K562 treated with DMSO at 1 percent for 12 hours (cell line): ENCODE measurements around the gene FAM53B. TPM values are rescaled to one million over a fixed set of nuclear protein-coding genes. Genes with fewer than 3 reads are reported as not detected.

ENCODE experiments used
- total RNA-seq: library from RNA; unstranded; fragments of 300-600 nt; gene quantifications from 2 replicates; pipeline ENCODE4 v1.2.3, GENCODE V29; 2022; ENCODE audit not compliant: insufficient read depth

The FAM53B gene, protein sequence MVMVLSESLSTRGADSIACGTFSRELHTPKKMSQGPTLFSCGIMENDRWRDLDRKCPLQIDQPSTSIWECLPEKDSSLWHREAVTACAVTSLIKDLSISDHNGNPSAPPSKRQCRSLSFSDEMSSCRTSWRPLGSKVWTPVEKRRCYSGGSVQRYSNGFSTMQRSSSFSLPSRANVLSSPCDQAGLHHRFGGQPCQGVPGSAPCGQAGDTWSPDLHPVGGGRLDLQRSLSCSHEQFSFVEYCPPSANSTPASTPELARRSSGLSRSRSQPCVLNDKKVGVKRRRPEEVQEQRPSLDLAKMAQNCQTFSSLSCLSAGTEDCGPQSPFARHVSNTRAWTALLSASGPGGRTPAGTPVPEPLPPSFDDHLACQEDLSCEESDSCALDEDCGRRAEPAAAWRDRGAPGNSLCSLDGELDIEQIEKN
- total RNA-seq: 7.0 and 11.8 TPM in 2 replicates

DNA sequence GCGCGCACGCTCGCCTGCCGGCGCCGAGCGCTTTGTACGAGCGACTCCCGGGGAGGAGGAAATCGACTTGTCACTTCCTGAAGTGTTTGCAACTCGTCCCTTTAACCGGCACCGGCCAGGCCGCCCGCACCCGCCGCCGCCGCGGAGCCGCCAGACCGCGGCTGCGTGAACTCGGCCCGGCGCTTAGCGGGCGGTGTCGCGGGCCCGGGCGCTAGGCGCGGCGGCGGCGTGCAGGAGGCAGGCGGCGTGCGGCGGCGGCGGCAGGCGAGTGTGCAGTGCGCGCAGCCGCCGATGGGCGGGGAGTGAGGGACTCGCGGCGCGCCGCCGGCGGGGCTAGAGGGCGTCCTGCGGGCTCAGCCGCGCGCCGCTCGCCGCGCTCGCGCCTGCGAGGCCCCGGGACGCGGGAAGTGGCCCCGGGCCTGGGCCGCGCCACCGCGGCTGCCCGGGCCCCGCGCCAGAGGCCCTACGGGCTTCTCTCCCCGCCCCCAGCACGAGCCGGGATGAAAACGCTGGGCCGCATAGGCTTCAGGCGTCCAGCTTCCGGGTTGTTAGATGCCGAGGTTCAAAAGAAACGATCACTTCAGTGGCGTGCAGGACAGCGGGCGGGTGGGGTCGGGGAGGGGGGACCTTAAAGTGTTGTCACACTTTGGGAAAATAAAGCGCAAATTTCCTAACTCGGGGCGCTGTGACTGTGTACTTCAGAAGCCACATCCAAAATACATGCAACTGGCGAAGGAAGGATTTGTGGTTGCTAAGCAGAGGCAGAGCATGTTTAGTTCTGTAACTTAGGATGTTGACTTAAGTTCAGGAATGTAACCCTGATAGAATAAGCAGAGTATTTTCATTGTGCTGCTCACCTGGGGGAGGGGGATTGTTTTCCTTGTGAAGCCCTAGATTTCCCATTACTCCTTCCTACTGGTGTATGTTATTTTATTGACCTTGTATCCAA, at the start of gene FAM53B:
Gene FAM53B, minus strand, starts transcription at position 277 of the 949 bp plus-strand sequence. CDS start 37,665 bp downstream, outside the sequence.

DNA sequence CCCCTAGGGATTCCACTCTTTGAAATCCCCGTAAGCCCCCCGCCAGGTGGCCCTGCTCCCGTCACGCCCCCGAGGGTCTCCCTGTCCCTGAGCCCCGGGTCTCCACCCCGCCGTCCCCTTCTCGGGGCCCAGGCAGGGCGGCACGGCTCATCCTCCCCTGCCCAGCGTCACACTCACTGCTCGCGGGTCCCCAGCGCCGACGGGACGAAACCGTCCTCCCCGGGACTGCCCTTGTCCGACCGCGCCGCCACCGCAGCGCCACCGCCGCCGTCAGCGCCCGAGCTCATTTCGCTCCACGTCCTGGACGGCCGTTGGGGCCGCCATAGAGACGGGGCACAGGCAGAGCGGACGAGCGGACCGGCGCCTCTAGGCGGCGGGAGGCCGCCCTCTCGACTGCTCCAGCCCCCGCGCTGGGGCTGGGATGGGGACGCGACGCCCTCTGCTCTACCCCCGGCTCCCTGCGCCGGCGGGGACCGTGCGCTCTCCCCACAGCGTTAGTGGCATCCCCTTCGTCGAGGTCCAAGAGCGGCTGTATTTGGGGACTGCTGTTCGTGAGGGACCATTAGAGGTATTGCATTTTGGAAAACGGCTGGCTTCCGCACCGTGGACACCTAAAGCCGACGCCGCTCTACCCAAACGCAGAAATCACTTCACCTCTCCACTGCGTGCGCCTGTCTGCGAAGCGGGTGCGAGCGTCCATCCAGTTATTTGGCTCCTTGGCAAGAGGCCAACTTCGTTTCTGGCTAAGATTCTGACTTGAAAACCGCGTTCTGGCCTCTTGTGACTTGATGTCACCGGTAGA, 47.6 kb upstream of the FAM53B start, which contains the start of gene EEF1AKMT2:
Gene EEF1AKMT2, minus strand, starts transcription at position 341 of the 802 bp plus-strand sequence. Its CDS starts 54 bp downstream, at position 287.

Other genes starting within 250 kb of the FAM53B start
- 5.9 and 13.0 TPM in 2 replicates for gene EEF1AKMT2, start 47.5 kb upstream of the FAM53B start, total RNA-seq
- gene ABRAXAS2, start 57.4 kb upstream of the FAM53B start, total RNA-seq: 5.0 and 11.4 TPM in 2 replicates
- 0.42 and 1.6 TPM in 2 replicates for gene ZRANB1, start 197.7 kb upstream of the FAM53B start, total RNA-seq